ENCODE results near the gene AGAP1. TPM values are rescaled to one million over a fixed set of nuclear protein-coding genes. Genes with fewer than 3 reads are reported as not detected.

Gene AGAP1
- total and polyA plus RNA-seq, 10 donors, result 1.1 to 26.6 (median 11.3) TPM

DNA sequence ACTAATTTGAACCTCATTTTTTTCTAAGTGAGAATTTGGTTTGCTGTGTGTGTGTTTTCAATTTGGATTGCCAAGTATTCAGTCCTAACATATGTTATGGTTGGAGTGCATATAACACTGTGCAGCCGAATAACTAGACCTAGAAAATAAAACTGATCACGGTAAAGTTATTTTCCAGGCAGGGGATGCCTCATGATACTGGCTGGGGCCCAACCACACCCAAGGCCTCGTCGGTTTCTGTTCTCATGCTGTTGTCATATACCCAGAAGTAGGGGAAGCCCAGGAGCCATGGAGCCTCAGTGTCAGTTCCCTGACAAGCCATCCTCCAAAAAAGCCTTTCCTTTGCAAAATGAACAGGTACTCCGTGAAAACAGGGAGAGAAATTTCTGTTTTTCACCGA, 514.2 kb downstream of the AGAP1 start:
- TF ChIP-seq POLR2A (IDR thresholded peaks at IDR 0.05), result no peak
- TF ChIP-seq, protein P1, sequence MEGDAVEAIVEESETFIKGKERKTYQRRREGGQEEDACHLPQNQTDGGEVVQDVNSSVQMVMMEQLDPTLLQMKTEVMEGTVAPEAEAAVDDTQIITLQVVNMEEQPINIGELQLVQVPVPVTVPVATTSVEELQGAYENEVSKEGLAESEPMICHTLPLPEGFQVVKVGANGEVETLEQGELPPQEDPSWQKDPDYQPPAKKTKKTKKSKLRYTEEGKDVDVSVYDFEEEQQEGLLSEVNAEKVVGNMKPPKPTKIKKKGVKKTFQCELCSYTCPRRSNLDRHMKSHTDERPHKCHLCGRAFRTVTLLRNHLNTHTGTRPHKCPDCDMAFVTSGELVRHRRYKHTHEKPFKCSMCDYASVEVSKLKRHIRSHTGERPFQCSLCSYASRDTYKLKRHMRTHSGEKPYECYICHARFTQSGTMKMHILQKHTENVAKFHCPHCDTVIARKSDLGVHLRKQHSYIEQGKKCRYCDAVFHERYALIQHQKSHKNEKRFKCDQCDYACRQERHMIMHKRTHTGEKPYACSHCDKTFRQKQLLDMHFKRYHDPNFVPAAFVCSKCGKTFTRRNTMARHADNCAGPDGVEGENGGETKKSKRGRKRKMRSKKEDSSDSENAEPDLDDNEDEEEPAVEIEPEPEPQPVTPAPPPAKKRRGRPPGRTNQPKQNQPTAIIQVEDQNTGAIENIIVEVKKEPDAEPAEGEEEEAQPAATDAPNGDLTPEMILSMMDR (IDR thresholded peaks at IDR 0.05 in 8 of 11, conservative IDR thresholded peaks at IDR 0.05 in 3 of 11), result no peak
- TF ChIP-seq POLR2AphosphoS5 (IDR thresholded peaks at IDR 0.05), result no peak
- Histone ChIP-seq H3K4me3 (no peak overlapping the region), H3K27me3 (replicated peaks in 1 of 7) (no peaks in the 10 kb centered on the region), H3K9me3 (no peaks in the 10 kb centered on the region), H3K4me1 (peaks cover 0 to 7% (median 0%) of the 10 kb centered on the region in 6 donors), H3K36me3 (no peaks in the 10 kb centered on the region), H3K27ac (peak overlapping the region in 7 of 8 donors; percentile 17 to 77 (median 66))
- intact Hi-C loops (cut with DNase I; ENCODE audit: low total_unique reads), result no loop called here
- WGBS, 5 donors, result 71 to 86% (median 75%) methylated on average over 6 of the region's 6 CpGs
- DNase-seq, result no peak

- no peaks in the 10 kb centered on the region for H3K27me3 ChIP-seq (replicated peaks in 1 of 7)
- no peak overlapping the region for H3K4me3 ChIP-seq
- no peak overlapping the region for H3K27ac ChIP-seq
- TF ChIP-seq, protein P1 (IDR thresholded peaks at IDR 0.05 in 8 of 11, conservative IDR thresholded peaks at IDR 0.05 in 3 of 11), result no peak
- TF ChIP-seq POLR2AphosphoS5 (IDR thresholded peaks at IDR 0.05), result no peak
- no peak for TF ChIP-seq POLR2A (IDR thresholded peaks at IDR 0.05)
- peaks cover 0 to 7% (median 0%) of the 10 kb centered on the region in 6 donors for H3K4me1 ChIP-seq
- intact Hi-C loops (cut with DNase I; ENCODE audit: low total_unique reads), result no loop called here
- no peaks in the 10 kb centered on the region for H3K36me3 ChIP-seq
- no peaks in the 10 kb centered on the region for H3K9me3 ChIP-seq
- DNase-seq, result no peak
- WGBS, 5 donors, result 88 to 97% (median 91%) methylated on average over 9 of the region's 9 CpGs
These were observed 515.0 kb downstream of the AGAP1 start for GRCh38 chr2:236008857-236009256.

DNA sequence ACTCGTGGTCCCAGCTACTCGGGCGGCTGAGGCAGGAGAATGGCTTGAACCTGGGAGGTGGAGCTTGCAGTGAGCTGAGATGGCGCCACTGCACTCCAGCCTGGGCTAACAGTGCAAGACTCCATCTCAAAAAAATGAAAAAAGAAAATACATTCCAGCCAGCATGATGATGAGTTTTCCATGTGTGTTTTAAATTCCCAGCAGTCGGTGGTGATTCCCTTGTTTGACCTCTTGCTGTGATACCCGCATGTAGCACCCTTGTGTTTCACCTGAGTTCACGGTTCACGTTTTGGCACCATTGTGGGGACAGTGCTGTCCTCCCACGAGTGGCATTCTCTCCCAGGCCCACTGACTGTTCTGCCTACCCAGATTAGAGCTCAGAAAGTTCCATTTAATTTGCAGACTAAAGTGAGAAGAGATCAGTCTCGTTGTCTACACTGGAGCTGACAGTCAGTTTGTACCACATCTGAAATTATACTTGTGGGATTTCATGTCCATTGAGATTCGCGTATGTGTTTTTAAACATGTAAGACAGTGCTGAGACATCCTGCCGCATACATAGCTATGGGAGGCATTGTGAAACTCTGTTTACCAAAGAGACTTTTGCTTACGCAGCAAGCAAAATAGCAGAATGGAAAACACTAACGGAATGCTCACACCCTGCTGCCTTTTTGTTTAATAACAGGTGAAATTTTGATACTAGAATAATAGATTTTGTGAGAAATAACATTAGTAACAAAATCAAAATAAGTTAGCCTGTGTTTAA, 517.3 kb downstream of the AGAP1 start:
- no peaks in the 10 kb centered on the region for H3K9me3 ChIP-seq
- no peaks in the 10 kb centered on the region for H3K27me3 ChIP-seq (replicated peaks in 1 of 7)
- TF ChIP-seq POLR2AphosphoS5 (IDR thresholded peaks at IDR 0.05) (no peak), POLR2A (IDR thresholded peaks at IDR 0.05) (no peak)
- TF ChIP-seq, protein P1 (IDR thresholded peaks at IDR 0.05 in 8 of 11, conservative IDR thresholded peaks at IDR 0.05 in 3 of 11), result no peak
- H3K4me1 ChIP-seq, result peaks cover 0 to 7% (median 0%) of the 10 kb centered on the region in 6 donors
- H3K36me3 ChIP-seq, result no peaks in the 10 kb centered on the region
- WGBS, 5 donors, result 81 to 89% (median 84%) methylated on average over 15 of the region's 15 CpGs
- no peak for DNase-seq
- H3K27ac ChIP-seq, result no peak overlapping the region
- intact Hi-C loops (cut with DNase I; ENCODE audit: low total_unique reads), result no loop called here
- no peak overlapping the region for H3K4me3 ChIP-seq

GRCh38 chr2:236012155-236012554, 518.3 kb downstream of the AGAP1 start:
- DNase-seq, result no peak
- no peak overlapping the region for H3K27ac ChIP-seq
- 55 to 65% (median 62%) methylated on average over 8 of the region's 8 CpGs for WGBS, 5 donors
- H3K4me3 ChIP-seq, result no peak overlapping the region
- no peak for TF ChIP-seq POLR2AphosphoS5 (IDR thresholded peaks at IDR 0.05)
- TF ChIP-seq POLR2A (IDR thresholded peaks at IDR 0.05), result no peak
- TF ChIP-seq, protein P1 (IDR thresholded peaks at IDR 0.05 in 8 of 11, conservative IDR thresholded peaks at IDR 0.05 in 3 of 11), result no peak
- intact Hi-C loops (cut with DNase I; ENCODE audit: low total_unique reads), result no loop called here
- no peaks in the 10 kb centered on the region for H3K36me3 ChIP-seq
- H3K4me1 ChIP-seq, result peaks cover 0 to 3% (median 0%) of the 10 kb centered on the region in 6 donors
- H3K27me3 ChIP-seq (replicated peaks in 1 of 7), result no peaks in the 10 kb centered on the region
- no peaks in the 10 kb centered on the region for H3K9me3 ChIP-seq

Measured in spleen (tissue), 11 donors.